Left hindlimb (tissue), 1 donor: ENCODE measurements around the gene HS3ST2.
A peak's percentile ranks its signal among the peaks of the same experiment; 100 is the strongest.
"Not testable (repeated sequence)": the region's sequence is repeated elsewhere in the genome, so short reads cannot be mapped to it uniquely, and the experiment has no call there.

Source experiments
- DNase-seq: peaks from one replicate; pipeline ENCODE4 v3.0.0-alpha.2; 2018

Gene HS3ST2

DNA sequence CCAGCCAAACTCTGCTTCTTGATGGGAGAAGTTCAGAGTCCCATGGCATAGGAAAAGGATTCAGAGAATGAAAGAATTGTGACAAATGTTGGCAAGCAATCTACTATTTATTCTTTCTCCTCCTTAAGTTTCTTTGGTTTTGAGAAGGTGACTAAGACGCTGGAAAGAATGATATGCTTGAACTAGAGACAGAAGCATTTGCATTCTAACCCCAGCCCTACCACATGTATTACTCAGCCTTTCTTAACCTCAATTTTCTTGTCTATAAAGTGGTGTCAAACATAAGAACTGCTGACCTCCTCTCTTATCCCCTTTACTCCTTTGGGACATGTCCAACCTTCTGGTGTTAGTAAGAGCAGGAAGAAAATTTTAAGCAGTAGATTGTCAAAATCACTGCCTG is 124.7 kb downstream of the HS3ST2 start:
- DNase-seq, result no peak

DNA sequence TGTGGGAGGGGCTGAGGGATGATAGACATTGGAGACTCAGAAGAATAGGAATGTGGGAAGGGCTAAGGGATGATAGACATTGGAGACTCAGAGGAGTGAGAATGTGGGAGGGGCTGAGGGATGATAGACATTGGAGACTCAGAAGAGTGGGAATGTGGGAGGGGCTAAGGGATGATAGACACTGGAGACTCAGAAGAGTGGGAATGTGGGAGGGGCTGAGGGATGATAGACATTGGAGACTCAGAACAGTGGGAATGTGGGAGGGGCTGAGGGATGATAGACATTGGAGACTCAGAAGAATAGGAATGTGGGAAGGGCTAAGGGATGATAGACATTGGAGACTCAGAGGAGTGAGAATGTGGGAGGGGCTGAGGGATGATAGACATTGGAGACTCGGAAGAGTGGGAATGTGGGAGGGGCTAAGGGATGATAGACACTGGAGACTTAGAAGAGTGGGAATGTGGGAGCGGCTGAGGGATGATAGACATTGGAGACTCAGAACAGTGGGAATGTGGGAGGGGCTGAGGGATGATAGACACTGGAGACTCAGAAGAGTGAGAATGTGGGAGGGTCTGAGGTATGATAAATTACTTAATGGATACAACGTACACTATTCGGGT is 125.9 kb downstream of the HS3ST2 start:
- DNase-seq, result not testable (repeated sequence)

DNA sequence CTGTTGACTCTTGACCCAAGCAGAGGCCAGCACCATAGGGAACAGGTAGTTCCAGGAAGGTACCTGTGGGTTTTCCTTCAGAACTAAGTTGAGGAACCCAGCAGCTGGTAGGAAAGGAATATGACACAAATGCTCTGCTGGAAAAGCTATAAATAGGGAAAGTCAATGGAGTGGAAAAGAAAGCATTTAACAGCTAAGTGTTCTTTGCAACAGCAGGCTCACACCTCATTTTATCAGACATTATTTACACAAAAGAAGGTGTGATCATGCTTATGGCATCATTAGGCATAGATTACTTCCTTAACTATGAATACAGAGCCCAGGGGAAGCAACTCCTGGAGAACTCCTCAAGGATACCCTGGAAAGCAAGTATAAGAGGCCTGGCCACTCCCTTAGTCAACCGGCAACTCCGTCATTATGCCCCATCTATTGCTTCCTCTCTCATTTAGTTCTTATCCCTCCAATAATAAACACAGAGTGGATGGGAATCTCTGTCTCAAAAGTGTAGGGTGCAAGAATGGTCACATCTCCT is 128.1 kb downstream of the HS3ST2 start:
- no peak for DNase-seq

DNA sequence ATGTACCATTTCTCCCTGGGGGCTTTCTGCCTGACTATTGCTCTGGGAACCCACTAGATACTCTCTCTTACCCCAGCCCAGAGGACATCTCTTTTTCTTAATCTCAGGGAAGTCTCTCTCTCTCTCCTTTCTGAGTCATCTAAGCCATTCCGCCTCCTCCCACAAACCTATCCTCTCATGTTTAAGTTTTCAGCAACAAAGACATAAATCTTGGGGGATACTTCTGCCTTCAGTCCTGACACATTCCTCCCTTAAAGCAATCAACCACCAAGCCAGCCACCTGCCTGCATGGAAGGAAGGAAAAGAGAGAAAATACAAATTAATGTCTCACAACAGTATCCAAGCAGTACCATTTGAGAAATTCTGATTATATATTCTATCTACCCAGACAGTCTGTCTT is 128.8 kb downstream of the HS3ST2 start:
- no peak for DNase-seq

DNA sequence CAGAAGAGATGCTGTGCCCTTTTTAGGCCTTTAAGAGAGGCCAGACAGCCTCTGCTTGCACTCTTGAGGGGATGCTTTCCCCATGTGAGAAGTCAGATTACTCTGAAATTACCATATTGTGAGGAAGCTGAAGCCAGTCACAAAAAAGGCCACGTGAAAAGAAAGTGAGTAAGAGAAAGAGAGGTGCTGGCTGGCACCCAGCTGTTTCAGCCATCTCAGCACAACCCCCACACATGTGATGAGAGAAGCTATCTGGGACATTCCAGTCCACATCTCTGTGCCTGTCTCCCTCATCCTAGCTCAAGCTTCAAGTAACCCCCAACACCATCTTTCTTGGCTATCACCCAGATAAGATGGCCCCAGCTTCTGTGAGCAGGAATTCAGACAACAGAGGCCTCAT is 131.4 kb downstream of the HS3ST2 start:
- no peak for DNase-seq

DNA sequence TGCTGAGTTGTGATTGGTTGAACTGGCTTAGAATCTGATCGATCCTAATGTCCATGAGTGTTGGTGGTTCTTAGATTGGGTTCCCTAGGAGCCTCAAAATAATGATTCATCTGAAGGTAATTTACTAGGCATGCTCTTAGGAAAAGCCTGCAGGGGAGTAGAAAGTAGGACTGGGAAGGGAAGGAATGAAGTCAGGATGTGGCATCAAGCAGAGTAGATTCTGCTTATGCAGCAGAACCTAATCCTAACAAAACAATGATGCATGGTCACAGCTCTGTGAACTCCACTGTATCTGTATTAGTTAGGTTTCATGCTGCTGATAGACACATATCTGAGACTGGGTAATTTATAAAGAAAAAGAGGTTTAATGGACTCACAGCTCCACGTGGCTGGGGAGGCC is 132.5 kb downstream of the HS3ST2 start:
- no peak for DNase-seq

DNA sequence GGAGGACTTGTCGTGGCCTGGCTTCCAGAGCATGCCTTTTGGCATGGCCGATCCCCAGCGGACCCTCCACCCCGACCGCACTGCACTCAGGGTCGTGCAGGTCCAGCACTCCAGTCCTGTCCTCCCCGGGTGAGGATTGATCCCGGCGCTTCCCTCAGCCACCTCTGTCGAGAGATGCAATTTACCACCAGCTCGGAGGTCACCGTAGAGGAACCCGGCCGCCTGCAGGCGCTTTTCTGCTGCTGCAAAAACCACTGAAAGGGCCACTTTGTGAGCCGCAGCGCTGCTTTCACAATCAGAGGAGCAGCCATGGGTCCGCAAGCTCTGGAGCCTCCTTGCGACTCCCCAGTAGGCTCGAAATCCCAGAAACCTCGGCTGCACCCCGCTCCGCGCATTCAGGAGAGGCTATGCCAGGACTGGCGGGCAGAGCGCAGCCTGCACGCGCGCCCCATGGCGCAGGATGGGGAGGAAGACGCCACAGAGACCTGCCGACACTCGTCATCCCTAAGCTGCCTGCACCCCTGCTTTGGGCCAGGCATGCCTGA is 134.2 kb downstream of the HS3ST2 start:
- no peak for DNase-seq

DNA sequence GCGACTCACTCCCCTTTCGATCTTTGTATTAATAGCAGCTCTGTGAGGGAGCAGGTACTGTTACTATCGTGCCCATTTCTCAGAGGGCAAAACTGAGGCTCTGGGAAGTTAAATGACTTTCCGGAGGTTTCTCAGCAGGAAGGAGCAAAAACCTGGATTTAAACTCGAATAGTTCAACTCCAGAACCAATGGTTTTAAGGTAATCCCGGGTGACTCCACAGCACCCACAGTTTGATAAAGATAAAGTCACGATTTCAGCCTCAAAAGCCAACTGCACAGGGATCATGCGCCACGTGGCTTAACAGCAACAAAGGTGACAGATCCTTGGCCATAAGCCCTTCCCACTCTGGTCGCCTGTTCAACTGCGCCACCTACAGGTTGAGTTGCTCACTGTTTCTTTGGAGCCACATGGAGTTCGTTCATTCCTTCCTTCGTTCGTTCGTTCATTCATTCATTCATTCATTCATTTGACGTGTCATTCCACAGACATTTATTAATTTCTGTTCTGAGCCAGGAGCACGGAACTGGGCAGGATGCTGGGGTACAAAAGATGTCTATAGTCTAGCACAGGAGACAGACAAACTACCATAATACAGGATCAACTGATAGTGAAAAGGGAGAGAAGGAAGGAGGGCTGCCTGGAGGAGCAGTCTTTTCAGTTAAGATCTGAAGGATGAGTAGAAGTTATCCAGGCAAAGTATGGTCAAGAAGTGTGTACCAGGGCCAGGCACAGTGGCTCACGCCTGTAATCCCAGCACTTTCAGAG is 134.8 kb downstream of the HS3ST2 start:
- peak; percentile 35 for DNase-seq

DNA sequence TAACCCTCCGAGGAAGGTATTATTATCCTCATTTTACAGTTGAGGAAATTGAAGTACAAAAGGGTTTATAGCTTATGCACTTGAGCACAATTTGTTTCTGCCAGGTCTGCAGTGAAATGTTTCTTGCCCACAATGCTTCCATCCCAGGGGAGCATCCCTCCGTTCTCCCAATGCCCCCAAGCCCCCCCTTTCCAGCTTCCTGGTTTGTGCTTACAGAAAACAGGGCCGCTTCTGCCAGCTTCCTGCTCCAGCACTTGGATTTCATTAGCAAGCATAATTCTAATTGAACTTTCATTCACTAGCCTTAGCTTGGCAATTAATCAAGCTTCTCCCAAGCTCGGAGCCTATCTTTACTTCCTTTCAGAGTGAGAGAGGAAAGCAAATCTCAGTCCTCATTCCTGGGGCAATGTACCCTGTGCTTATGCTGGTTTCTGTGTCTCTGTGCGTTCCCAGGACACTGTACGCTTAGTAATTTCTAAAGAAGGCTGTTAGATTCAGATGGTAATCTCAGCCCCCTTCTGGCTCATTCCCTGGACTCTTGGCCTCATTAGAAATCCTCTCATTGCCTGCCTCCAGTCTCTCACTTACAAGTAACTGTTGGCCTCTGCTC is 141.6 kb downstream of the HS3ST2 start:
- no peak for DNase-seq

DNA sequence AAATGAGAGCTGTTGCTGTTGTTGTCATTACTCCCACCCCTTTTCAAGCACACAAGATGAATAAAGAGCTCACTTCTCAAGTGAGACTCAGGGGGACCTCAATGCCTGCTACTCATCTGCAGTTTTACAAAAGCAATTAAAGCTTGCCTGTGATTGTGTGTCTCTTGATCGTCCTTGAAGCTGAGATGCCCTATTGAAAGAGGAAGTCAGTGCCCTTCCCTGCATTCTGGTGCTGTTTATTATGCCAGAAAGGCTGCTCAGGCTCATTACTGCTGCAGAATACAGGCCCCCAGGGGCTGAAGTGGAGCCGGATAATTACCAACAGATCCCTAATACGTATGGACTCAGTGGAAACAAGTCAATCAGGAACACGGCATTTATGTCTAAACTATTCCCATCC is 147.2 kb downstream of the HS3ST2 start:
- DNase-seq, result no peak

DNA sequence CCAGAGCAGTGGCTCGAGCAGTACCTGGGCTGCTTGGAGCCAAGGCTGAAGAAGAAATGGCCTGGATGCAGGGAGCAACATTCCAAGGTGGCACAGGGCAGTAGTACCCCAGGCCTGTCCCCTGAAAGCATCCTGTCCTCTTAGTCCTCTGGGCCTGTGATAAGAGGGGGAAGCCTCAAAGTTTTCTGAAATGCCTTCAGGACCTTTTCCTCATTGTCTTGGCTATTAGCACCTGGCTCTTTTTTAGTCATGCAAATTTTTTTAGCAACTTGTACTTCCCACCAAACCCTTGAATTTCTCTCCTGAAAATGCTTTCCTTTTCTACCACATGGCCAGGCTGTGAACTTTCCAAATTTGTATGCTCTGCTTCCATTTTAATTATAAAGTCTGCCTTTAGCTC is 148.9 kb downstream of the HS3ST2 start:
- no peak for DNase-seq
